Fibroblast of lung (primary cell): ENCODE data around the gene MEIOSIN. TPM values are rescaled to one million over a fixed set of nuclear protein-coding genes. Genes with fewer than 3 reads are reported as not detected.

Source experiments
- DNase-seq, 2 donors: peaks; one replicate each; pipeline versions ENCODE4 v3.0.0 to v3.0.0-alpha.2; 2010; ENCODE audit warnings: low read depth in 2 of 2
- H2AFZ ChIP-seq: 2 replicates; pipeline ENCODE4 v1.5.1; 2012; ENCODE audit warnings: low read length, control low read depth, inconsistent platforms
- H3K27ac ChIP-seq: 2 replicates; pipeline ENCODE4 v1.5.1; 2011; ENCODE audit warnings: low read length, control low read depth; ENCODE audit not compliant: insufficient read depth
- H3K27me3 ChIP-seq: 2 replicates; pipeline ENCODE4 v1.5.1; 2011; ENCODE audit warnings: mild to moderate bottlenecking, low read length; ENCODE audit not compliant: control insufficient read depth, insufficient read depth
- H3K36me3 ChIP-seq: 2 replicates; pipeline ENCODE4 v1.5.1; 2011; ENCODE audit warnings: low read length; ENCODE audit not compliant: control insufficient read depth, insufficient read depth
- H3K4me1 ChIP-seq: 2 replicates; pipeline ENCODE4 v1.5.1; 2011; ENCODE audit warnings: low read length; ENCODE audit not compliant: control insufficient read depth, insufficient read depth; ENCODE audit errors: extremely low read depth
- H3K4me2 ChIP-seq: 2 replicates; pipeline ENCODE4 v1.5.1; 2011; ENCODE audit warnings: low read length, control low read depth; ENCODE audit not compliant: insufficient read depth; ENCODE audit errors: extremely low read depth
- H3K4me3 ChIP-seq, 4 experiments: fragments of 200-600 bp in 1 of 4; sonication (generic) in 1 of 4; replicated peaks in 1 of 4; 2 replicates each; pipeline ENCODE4 v1.5.1; 2011 to 2016; ENCODE audit warnings: low read length in 4 of 4, low read depth in 3 of 4, mild to moderate bottlenecking in 3 of 4, control low read depth in 2 of 4, inconsistent platforms in 1 of 4, mixed read lengths in 1 of 4; ENCODE audit not compliant: insufficient read depth in 1 of 4; ENCODE audit errors: control extremely low read depth in 1 of 4
- H3K79me2 ChIP-seq: 2 replicates; pipeline ENCODE4 v1.5.1; 2012; ENCODE audit warnings: mild to moderate bottlenecking, low read length, inconsistent platforms; ENCODE audit not compliant: control insufficient read depth, insufficient read depth
- H3K9ac ChIP-seq: 2 replicates; pipeline ENCODE4 v1.5.1; 2011; ENCODE audit warnings: mild to moderate bottlenecking, low read length, control low read depth; ENCODE audit not compliant: insufficient read depth
- H3K9me3 ChIP-seq: 2 replicates; pipeline ENCODE4 v1.5.1; 2012; ENCODE audit warnings: low read depth, low read length; ENCODE audit not compliant: control insufficient read depth, insufficient read depth
- H4K20me1 ChIP-seq: 2 replicates; pipeline ENCODE4 v1.5.1; 2011; ENCODE audit warnings: low read length; ENCODE audit not compliant: control insufficient read depth, insufficient read depth; ENCODE audit errors: extremely low read depth
- CTCF ChIP-seq, 2 donors: IDR thresholded peaks in 1 of 2; conservative IDR thresholded peaks in 1 of 2; 1 replicate in 1 of 2; 2 replicates in 1 of 2; pipeline ENCODE4 v1.5.1; 2011 to 2012; ENCODE audit warnings: low read length in 2 of 2, control low read depth in 1 of 2, inconsistent platforms in 1 of 2, low read depth in 1 of 2, mild to moderate bottlenecking in 1 of 2
- EZH2 ChIP-seq: IDR thresholded peaks from 2 replicates; pipeline ENCODE4 v1.5.1; 2012; ENCODE audit warnings: low read length, control low read depth, mild to moderate bottlenecking; ENCODE audit errors: missing control alignments
- polyA plus RNA-seq, 2 donors: library from polyadenylated mRNA; depleted of rRNA in 1 of 2; stranded (reverse) in 1 of 2; unstranded in 1 of 2; fragments of >200 nt; gene quantifications; 2 replicates each; pipeline ENCODE4 v1.2.1, GENCODE V29; 2011 to 2012; ENCODE audit warnings: missing spikeins in 1 of 2
- total RNA-seq: library from RNA; depleted of rRNA; stranded (reverse); fragments of >200 nt; gene quantifications from 2 replicates; pipeline ENCODE4 v1.2.1, GENCODE V29; 2014

MEIOSIN gene
- total and polyA plus RNA-seq, 2 donors (not counting 1 experiment from before 2014, with no cell fraction given): not detected

- H3K27ac ChIP-seq: peak overlapping the region; percentile 74
- peak overlapping the region; percentile 100 for H3K4me2 ChIP-seq
- H3K4me3 ChIP-seq: peak overlapping the region; percentile 82 to 98 (median 96)
- peak overlapping the region; percentile 62 for H3K9ac ChIP-seq
- DNase-seq: peak in 1 of 2 donors; percentile 36
- H3K27me3 ChIP-seq: no peaks in the 10 kb centered on the region
- H2AFZ ChIP-seq: peak overlapping the region; percentile 75
- no peaks in the 10 kb centered on the region for H3K9me3 ChIP-seq
- TF ChIP-seq EZH2: no peak
- no peak for TF ChIP-seq CTCF (conservative IDR thresholded peaks at IDR 0.05 in 1 of 2, IDR thresholded peaks at IDR 0.05 in 1 of 2; ENCODE audit: low read depth in 1 of 2, low read length in 2 of 2)
- peaks cover 6% of the 10 kb centered on the region for H3K4me1 ChIP-seq
- peaks cover 17% of the 10 kb centered on the region for H3K36me3 ChIP-seq
- H4K20me1 ChIP-seq: no peaks in the 10 kb centered on the region
- peaks cover 22% of the 10 kb centered on the region for H3K79me2 ChIP-seq
Measured at GRCh38 chr19:45716359-45717130, 16.7 kb upstream of the MEIOSIN start.

- Histone ChIP-seq H3K4me1 (peaks cover 8% of the 10 kb centered on the region), H3K4me2 (peak overlapping the region; percentile 100), H3K27me3 (no peaks in the 10 kb centered on the region), H3K9me3 (no peaks in the 10 kb centered on the region), H3K9ac (peak overlapping the region; percentile 62), H3K79me2 (peaks cover 24% of the 10 kb centered on the region), H3K27ac (peak overlapping the region; percentile 86), H3K4me3 (peak overlapping the region; percentile 82 to 98 (median 96)), H2AFZ (peak overlapping the region; percentile 63), H3K36me3 (peaks cover 9% of the 10 kb centered on the region), H4K20me1 (no peaks in the 10 kb centered on the region)
- TF ChIP-seq CTCF (conservative IDR thresholded peaks at IDR 0.05 in 1 of 2, IDR thresholded peaks at IDR 0.05 in 1 of 2; ENCODE audit: low read depth in 1 of 2, low read length in 2 of 2): peak in 1 of 2 donors; percentile 15
- TF ChIP-seq EZH2: no peak
- peak; percentile 98 to 100 for DNase-seq
Measured at GRCh38 chr19:45717131-45717982, 15.9 kb upstream of the MEIOSIN start.
